Endothelial cell of umbilical vein (primary cell): ENCODE data around the gene BET1L. TPM values are rescaled to one million over a fixed set of nuclear protein-coding genes. Genes with fewer than 3 reads are reported as not detected.

Source experiments
- BruUV-seq: library from RNA; stranded (reverse); fragments of 400-500 nt; replicated peaks from 2 replicates; lab custom pipeline; 2021; lab: Mats Ljungman, UMichigan
- CTCF ChIA-PET: fragments of 300-600, 350-600 bp; sonication (Branson Sonifier 250); formaldehyde crosslinking; loops from one replicate; lab custom pipeline; 2021; ENCODE audit warnings: antibody characterized with exemption, inconsistent platforms; lab: Charles Lee
- POLR2A ChIA-PET: fragments of 300-600, 350-600 bp; sonication (Branson Sonifier 250); formaldehyde crosslinking; loops from one replicate; lab custom pipeline; 2021; ENCODE audit warnings: antibody characterized with exemption, inconsistent platforms; lab: Charles Lee
- DNase-seq: peaks from one replicate; pipeline ENCODE4 v3.0.0-alpha.2; 2011; ENCODE audit warnings: low read depth, low spot score
- FAIRE-seq: peaks from 2 replicates; lab custom pipeline; 2011; peaks lifted over from hg19 to GRCh38; lab: Jason Lieb, UNC
- H2AFZ ChIP-seq: 2 replicates; pipeline ENCODE4 v1.6.0; 2012; ENCODE audit warnings: low read depth, low read length, control low read depth, inconsistent platforms
- H3K27ac ChIP-seq: 2 replicates; pipeline ENCODE4 v1.5.1; 2011; ENCODE audit warnings: low read depth, mild to moderate bottlenecking, control low read depth, low read length, moderate library complexity; ENCODE audit not compliant: insufficient read depth
- H3K27me3 ChIP-seq, 2 experiments: 2 replicates each; pipeline versions ENCODE4 v1.6.0 to v1.6.1; 2011; ENCODE audit warnings: low read length in 2 of 2, mixed read lengths in 1 of 2; ENCODE audit not compliant: control insufficient read depth in 2 of 2, insufficient read depth in 2 of 2
- H3K36me3 ChIP-seq, 2 experiments: 2 replicates in 1 of 2; 3 replicates in 1 of 2; pipeline ENCODE4 v1.5.1; 2011; ENCODE audit warnings: low read length in 2 of 2, mild to moderate bottlenecking in 1 of 2, moderate library complexity in 1 of 2; ENCODE audit not compliant: control insufficient read depth in 2 of 2, insufficient read depth in 2 of 2; ENCODE audit errors: extremely low read depth in 1 of 2
- H3K4me1 ChIP-seq: 3 replicates; pipeline ENCODE4 v1.5.1; 2011; ENCODE audit warnings: mild to moderate bottlenecking, low read length; ENCODE audit not compliant: control insufficient read depth, insufficient read depth; ENCODE audit errors: extremely low read depth
- H3K4me2 ChIP-seq: 2 replicates; pipeline ENCODE4 v1.6.1; 2011; ENCODE audit warnings: low read length, control low read depth, mixed read lengths; ENCODE audit not compliant: insufficient read depth
- H3K4me3 ChIP-seq, 3 experiments: fragments of 200-600 bp in 1 of 3; sonication (generic), shearing (Covaris generic) in 1 of 3; replicated peaks in 1 of 3; 2 replicates each; pipeline ENCODE4 v1.5.1; 2011 to 2016; ENCODE audit warnings: control low read depth in 3 of 3, low read length in 3 of 3, mild to moderate bottlenecking in 2 of 3, inconsistent platforms in 1 of 3, low read depth in 1 of 3, moderate library complexity in 1 of 3; ENCODE audit not compliant: insufficient read depth in 1 of 3
- H3K79me2 ChIP-seq: 2 replicates; pipeline ENCODE4 v1.6.0; 2012; ENCODE audit warnings: low read length, inconsistent platforms; ENCODE audit not compliant: control insufficient read depth, insufficient read depth
- H3K9ac ChIP-seq: replicated peaks from 2 replicates; pipeline ENCODE3; 2011; ENCODE audit warnings: low read length, control low read depth; ENCODE audit not compliant: insufficient read depth; ENCODE audit errors: extremely low read depth
- H3K9me1 ChIP-seq: replicated peaks from 3 replicates; pipeline ENCODE4 v1.6.0; 2011; ENCODE audit warnings: mild to moderate bottlenecking, low read length; ENCODE audit not compliant: control insufficient read depth, insufficient read depth; ENCODE audit errors: extremely low read depth
- H3K9me3 ChIP-seq: replicated peaks from 2 replicates; pipeline ENCODE4 v1.5.1; 2012; ENCODE audit warnings: low read length, inconsistent platforms; ENCODE audit not compliant: control insufficient read depth, insufficient read depth
- H4K20me1 ChIP-seq: replicated peaks from 2 replicates; pipeline ENCODE3; 2011; ENCODE audit warnings: mild to moderate bottlenecking, low read length; ENCODE audit not compliant: control insufficient read depth, insufficient read depth; ENCODE audit errors: extremely low read depth
- CTCF ChIP-seq, 2 donors: IDR thresholded peaks; 1 replicate in 1 of 2; 2 replicates in 1 of 2; pipeline ENCODE4 v1.5.1; 2011; ENCODE audit warnings: low read length in 2 of 2, mild to moderate bottlenecking in 2 of 2, moderate library complexity in 2 of 2, control low read depth in 1 of 2, inconsistent platforms in 1 of 2, low read depth in 1 of 2; ENCODE audit not compliant: insufficient read depth in 1 of 2; ENCODE audit errors: extremely low read depth in 1 of 2
- EZH2 ChIP-seq: IDR thresholded peaks from 2 replicates; pipeline ENCODE4 v1.6.1; 2012; ENCODE audit warnings: borderline replicate concordance, low read depth, mild to moderate bottlenecking, moderate library complexity, low read length, inconsistent platforms; ENCODE audit not compliant: severe bottlenecking
- FOS ChIP-seq: IDR thresholded peaks from 2 replicates; pipeline ENCODE4 v1.6.1; 2011; ENCODE audit warnings: mild to moderate bottlenecking, low read length, moderate library complexity, borderline replicate concordance; ENCODE audit not compliant: insufficient read depth
- GATA2 ChIP-seq: IDR thresholded peaks from 2 replicates; pipeline ENCODE4 v1.7.0; 2011; ENCODE audit warnings: low read depth, mild to moderate bottlenecking, moderate library complexity, mixed read lengths, low read length; ENCODE audit not compliant: insufficient read length, insufficient read depth
- JUN ChIP-seq: IDR thresholded peaks from 2 replicates; pipeline ENCODE4 v1.6.1; 2011; ENCODE audit warnings: borderline replicate concordance, low read depth; ENCODE audit not compliant: insufficient read length, insufficient read depth
- MAX ChIP-seq: IDR thresholded peaks from 2 replicates; pipeline ENCODE4 v1.6.1; 2011; ENCODE audit not compliant: insufficient read depth, insufficient read length
- MYC ChIP-seq: IDR thresholded peaks from one replicate; pipeline ENCODE4 v1.6.1; 2011; ENCODE audit warnings: mild to moderate bottlenecking, low read depth, low read length
- POLR2A ChIP-seq: IDR thresholded peaks from 2 replicates; pipeline ENCODE4 v1.6.1; 2012; ENCODE audit warnings: low read depth, mild to moderate bottlenecking, control low read depth, low read length
- POLR2AphosphoS5 ChIP-seq: IDR thresholded peaks from 2 replicates; pipeline ENCODE4 v1.6.1; 2012; ENCODE audit warnings: low read depth, mild to moderate bottlenecking, control low read depth, low read length, moderate library complexity; ENCODE audit not compliant: insufficient read depth
- dilution Hi-C: fragments of 300-500 bp; cut with MboI; formaldehyde crosslinking; loops from one replicate; pipeline ENCODE4 v1.15.0; 2019; ENCODE audit warnings: low sequenced_read_pairs; ENCODE audit not compliant: extremely low pct_ligation_motif_present
- intact Hi-C: fragments of 100-400 bp; cut with micrococcal nuclease; formaldehyde crosslinking; loops from one replicate; pipeline ENCODE4 v1.10.0; 2022
- polyA plus RNA-seq, 4 experiments: library from polyadenylated mRNA; depleted of rRNA in 3 of 4; stranded (reverse) in 3 of 4; unstranded in 1 of 4; fragments of >200 nt; gene quantifications; 2 replicates each; pipeline versions ENCODE4 v1.2.1 to v1.2.3, GENCODE V29; 2011 to 2012; ENCODE audit warnings: missing spikeins in 1 of 4
- total RNA-seq: library from RNA; stranded (reverse); gene quantifications from 2 replicates; pipeline ENCODE4 v1.2.3, GENCODE V29; 2021

The BET1L gene
- total and polyA plus RNA-seq, 2 donors (not counting 3 experiments of a cell fraction or from before 2014, with no cell fraction given), result 31.0 to 80.0 TPM

- ChIA-PET POLR2A (no interaction called here), CTCF (no interaction called here)
- H3K4me2 ChIP-seq, result no peak overlapping the region
- no peak for DNase-seq
- dilution Hi-C loops, result no loop called here
- FAIRE-seq, result no peak
- peaks cover 42% of the 10 kb centered on the region for H3K79me2 ChIP-seq
- H3K27me3 ChIP-seq, result no peaks in the 10 kb centered on the region
- no peaks in the 10 kb centered on the region for H4K20me1 ChIP-seq
- no TSS peak for BruUV-seq
- H3K9me1 ChIP-seq, result no peaks in the 10 kb centered on the region
- H2AFZ ChIP-seq, result no peak overlapping the region
- H3K9ac ChIP-seq, result no peak overlapping the region
- no peaks in the 10 kb centered on the region for H3K9me3 ChIP-seq
- intact Hi-C loops, result no loop called here
- H3K4me1 ChIP-seq, result peaks cover 23% of the 10 kb centered on the region
- TF ChIP-seq MYC, result no peak
- peaks cover 31 to 42% of the 10 kb centered on the region in 2 experiments for H3K36me3 ChIP-seq
- no peak overlapping the region for H3K4me3 ChIP-seq
- peak overlapping the region; percentile 47 for H3K27ac ChIP-seq
Observed at GRCh38 chr11:210803-211180, 3.6 kb upstream of the BET1L start.

GRCh38 chr11:210122-210802 lies 3.1 kb upstream of the BET1L start:
- Histone ChIP-seq H3K4me1 (peaks cover 23% of the 10 kb centered on the region), H3K79me2 (peaks cover 48% of the 10 kb centered on the region), H3K4me2 (peak overlapping the region; percentile 75), H3K9me1 (no peaks in the 10 kb centered on the region), H2AFZ (no peak overlapping the region), H3K27ac (peak overlapping the region; percentile 47), H3K9me3 (no peaks in the 10 kb centered on the region), H3K9ac (peak overlapping the region; percentile 6), H3K36me3 (peaks cover 29 to 44% of the 10 kb centered on the region in 2 experiments), H4K20me1 (no peaks in the 10 kb centered on the region), H3K27me3 (no peaks in the 10 kb centered on the region), H3K4me3 (peak overlapping the region in 1 of 3 experiments; percentile 69)
- no TSS peak for BruUV-seq
- FAIRE-seq (no peak), DNase-seq (no peak)
- TF ChIP-seq MAX (no peak), GATA2 (no peak), CTCF (IDR thresholded peaks at IDR 0.05; ENCODE audit: extremely low read depth in 1 of 2, insufficient read depth in 1 of 2, low read depth in 1 of 2, low read length in 2 of 2) (no peak), POLR2A (no peak), FOS (no peak), MYC (no peak), JUN (no peak), EZH2 (no peak), POLR2AphosphoS5 (no peak)
- dilution Hi-C loops, result no loop called here
- intact Hi-C loops, result no loop called here
- CTCF ChIA-PET, result interaction anchor here (1.5 kb wide), 1 partner anchor 12 kb away, joined by 5 read pairs; no protein-coding TSS in a partner anchor
- POLR2A ChIA-PET, result no interaction called here
